Rectal smooth muscle tissue (tissue), 1 donor: Measurements from ENCODE around the gene TP53RK.
A peak's percentile ranks its signal among the peaks of the same experiment; 100 is the strongest.
"Not testable (repeated sequence)": the region's sequence is repeated elsewhere in the genome, so short reads cannot be mapped to it uniquely, and the experiment has no call there.

ENCODE experiments used
- H3K27ac ChIP-seq: one replicate; pipeline ENCODE4 v1.7.0; 2013; ENCODE audit warnings: low read depth, low read length, inconsistent platforms
- H3K27me3 ChIP-seq: one replicate; pipeline ENCODE4 v1.7.0; 2013; ENCODE audit warnings: low read length; ENCODE audit not compliant: control insufficient read depth, insufficient read depth
- H3K36me3 ChIP-seq: one replicate; pipeline ENCODE4 v1.7.0; 2013; ENCODE audit warnings: low read length; ENCODE audit not compliant: control insufficient read depth, insufficient read depth
- H3K4me1 ChIP-seq: one replicate; pipeline ENCODE4 v1.7.0; 2013; ENCODE audit warnings: low read length; ENCODE audit not compliant: control insufficient read depth, insufficient read depth
- H3K4me3 ChIP-seq: one replicate; pipeline ENCODE4 v1.7.0; 2013; ENCODE audit warnings: low read length
- H3K9ac ChIP-seq: one replicate; pipeline ENCODE4 v1.7.0; 2013; ENCODE audit warnings: low read length

Gene TP53RK

GRCh38 chr20:46689754-46690085, 476 bp upstream of the TP53RK start:
- Histone ChIP-seq H3K9ac (no peak overlapping the region), H3K4me3 (peak overlapping the region; percentile 94), H3K27ac (peak overlapping the region; percentile 95), H3K27me3 (no peaks in the 10 kb centered on the region), H3K4me1 (peaks cover 22% of the 10 kb centered on the region), H3K36me3 (peaks cover 2% of the 10 kb centered on the region)

GRCh38 chr20:46688151-46689081, 828 bp downstream of the TP53RK start:
- peak overlapping the region; percentile 94 for H3K4me3 ChIP-seq
- H3K36me3 ChIP-seq = peaks cover 2% of the 10 kb centered on the region
- peak overlapping the region; percentile 82 for H3K9ac ChIP-seq
- H3K4me1 ChIP-seq = peaks cover 26% of the 10 kb centered on the region
- peak overlapping the region; percentile 95 for H3K27ac ChIP-seq
- H3K27me3 ChIP-seq = no peaks in the 10 kb centered on the region

DNA sequence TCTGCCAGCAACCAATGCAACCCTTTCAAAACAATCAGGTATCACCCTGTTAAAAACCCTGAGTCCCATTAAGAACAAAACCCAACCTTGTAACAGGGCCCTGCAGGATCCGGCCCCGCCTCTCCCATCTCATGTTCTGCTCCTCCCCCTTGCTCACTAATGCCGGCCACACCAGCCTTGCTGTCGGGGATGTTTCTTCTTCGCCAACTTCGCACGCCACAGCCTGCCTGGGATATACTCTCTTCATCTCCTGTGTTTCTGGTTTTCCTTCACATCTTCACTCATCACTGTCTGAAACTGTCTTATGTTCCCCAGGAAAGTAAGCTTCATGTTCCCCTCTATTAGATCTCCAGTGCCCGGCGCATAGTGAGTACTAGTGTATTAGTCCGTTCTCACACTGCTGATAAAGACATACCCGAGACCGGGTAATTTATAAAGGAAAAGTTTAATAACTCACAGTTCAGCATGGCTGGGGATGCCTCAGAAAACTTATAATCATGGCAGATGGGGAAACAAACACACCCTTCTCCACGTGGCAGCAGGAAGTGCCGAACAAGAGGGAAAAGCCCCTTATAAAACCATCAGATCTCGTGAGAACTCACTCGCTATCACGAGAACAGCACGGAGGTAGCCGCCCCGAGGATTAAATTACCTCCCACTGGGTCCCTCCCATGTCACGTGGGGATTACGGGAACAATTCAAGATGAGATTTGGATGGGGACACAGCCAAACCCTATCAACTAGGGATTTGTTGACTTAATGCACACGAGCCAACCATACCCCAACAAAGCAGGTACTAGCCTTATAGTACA, 5.1 kb downstream of the TP53RK start:
- Histone ChIP-seq H3K27ac (no peak overlapping the region), H3K4me1 (peaks cover 26% of the 10 kb centered on the region), H3K9ac (no peak overlapping the region), H3K27me3 (no peaks in the 10 kb centered on the region), H3K36me3 (peaks cover 6% of the 10 kb centered on the region), H3K4me3 (peak overlapping the region; percentile 44)

DNA sequence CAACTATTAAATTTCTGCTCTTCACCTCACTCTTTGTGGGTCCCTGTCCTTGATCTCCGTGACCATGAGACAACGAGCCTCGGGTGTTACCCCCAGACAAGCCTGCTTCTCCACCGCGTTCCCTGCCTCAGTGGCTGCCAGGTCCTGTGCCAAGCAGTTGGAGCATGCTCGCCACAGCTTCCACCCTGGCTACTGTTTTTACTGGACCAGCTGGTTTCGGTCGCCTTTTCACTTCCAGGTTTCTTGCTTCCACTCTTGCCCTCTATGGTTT, 5.6 kb downstream of the TP53RK start:
- Histone ChIP-seq H3K27me3 (no peaks in the 10 kb centered on the region), H3K4me3 (peak overlapping the region; percentile 38), H3K27ac (no peak overlapping the region), H3K4me1 (peaks cover 23% of the 10 kb centered on the region), H3K36me3 (peaks cover 6% of the 10 kb centered on the region), H3K9ac (no peak overlapping the region)

GRCh38 chr20:46683011-46683667, 6.1 kb downstream of the TP53RK start:
- peaks cover 6% of the 10 kb centered on the region for H3K36me3 ChIP-seq
- peaks cover 19% of the 10 kb centered on the region for H3K4me1 ChIP-seq
- no peaks in the 10 kb centered on the region for H3K27me3 ChIP-seq
- H3K9ac ChIP-seq = no peak overlapping the region
- no peak overlapping the region for H3K27ac ChIP-seq
- no peak overlapping the region for H3K4me3 ChIP-seq

GRCh38 chr20:46682063-46682821, 7.0 kb downstream of the TP53RK start:
- peaks cover 10% of the 10 kb centered on the region for H3K4me1 ChIP-seq
- no peak overlapping the region for H3K27ac ChIP-seq
- peaks cover 6% of the 10 kb centered on the region for H3K36me3 ChIP-seq
- H3K27me3 ChIP-seq = no peaks in the 10 kb centered on the region
- H3K9ac ChIP-seq = no peak overlapping the region
- H3K4me3 ChIP-seq = no peak overlapping the region

GRCh38 chr20:46681032-46681854, 8.0 kb downstream of the TP53RK start:
- Histone ChIP-seq H3K4me3 (no peak overlapping the region), H3K9ac (no peak overlapping the region), H3K27ac (no peak overlapping the region), H3K27me3 (no peaks in the 10 kb centered on the region), H3K4me1 (peaks cover 9% of the 10 kb centered on the region), H3K36me3 (peaks cover 3% of the 10 kb centered on the region)

DNA sequence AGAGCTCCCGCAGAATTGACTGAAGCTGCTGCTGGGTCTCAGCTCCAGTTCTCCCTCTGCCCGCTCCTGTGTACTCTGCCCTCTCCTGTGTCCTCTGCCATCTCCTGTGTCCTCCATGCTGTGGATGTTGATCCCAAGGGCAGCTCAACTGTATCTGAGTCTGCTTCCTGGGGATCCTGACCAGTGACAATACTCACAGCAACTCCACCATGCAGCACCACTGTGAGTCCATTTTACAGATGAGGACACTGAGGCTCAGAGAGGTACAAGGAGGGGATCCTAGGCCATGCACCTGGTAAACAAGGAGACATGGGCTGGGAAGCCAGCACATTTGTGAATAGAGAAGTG, 8.6 kb downstream of the TP53RK start:
- no peak overlapping the region for H3K27ac ChIP-seq

DNA sequence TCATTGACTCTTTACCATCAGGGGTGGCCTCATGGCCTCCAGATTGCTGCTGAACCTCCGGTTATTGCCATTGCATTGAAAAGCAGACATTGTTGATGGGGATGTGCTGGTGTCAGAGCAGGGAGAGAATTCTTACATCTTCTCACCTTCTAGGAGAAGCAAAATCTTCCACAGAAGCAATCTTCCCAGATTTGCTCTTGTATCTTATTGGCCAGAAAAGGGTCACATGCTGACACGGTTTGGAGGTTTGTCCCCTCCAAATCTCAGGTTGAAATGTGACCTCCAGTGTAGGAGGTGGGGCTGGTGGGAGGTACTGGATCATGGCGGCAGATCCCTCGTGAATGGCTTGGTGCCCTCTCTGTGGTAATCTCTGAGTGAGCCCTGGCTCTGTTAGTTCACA, 10.7 kb downstream of the TP53RK start:
- Histone ChIP-seq H3K36me3 (peaks cover 3% of the 10 kb centered on the region), H3K27me3 (no peaks in the 10 kb centered on the region), H3K4me3 (no peak overlapping the region)

More for the DNA sequence above, 8.6 kb downstream of the TP53RK start:
- peaks cover 3% of the 10 kb centered on the region for H3K36me3 ChIP-seq
- no peaks in the 10 kb centered on the region for H3K27me3 ChIP-seq
- peaks cover 9% of the 10 kb centered on the region for H3K4me1 ChIP-seq
- H3K9ac ChIP-seq = no peak overlapping the region
- no peak overlapping the region for H3K4me3 ChIP-seq

GRCh38 chr20:46677608-46678007, 11.6 kb downstream of the TP53RK start:
- Histone ChIP-seq H3K4me3 (no peak overlapping the region), H3K27me3 (no peaks in the 10 kb centered on the region), H3K27ac (no peak overlapping the region), H3K36me3 (peaks cover 3% of the 10 kb centered on the region), H3K4me1 (no peaks in the 10 kb centered on the region), H3K9ac (no peak overlapping the region)

More for the DNA sequence above, 10.7 kb downstream of the TP53RK start:
- H3K9ac ChIP-seq = no peak overlapping the region
- peaks cover 4% of the 10 kb centered on the region for H3K4me1 ChIP-seq
- no peak overlapping the region for H3K27ac ChIP-seq

GRCh38 chr20:46676649-46677316, 12.5 kb downstream of the TP53RK start:
- H3K27me3 ChIP-seq, H3K4me3 ChIP-seq, H3K27ac ChIP-seq, H3K9ac ChIP-seq, H3K4me1 ChIP-seq, H3K36me3 ChIP-seq: not testable (repeated sequence)
